RWPE2 (cell line): ENCODE measurements around the gene PPP2R5C.
A peak's percentile ranks its signal among the peaks of the same experiment; 100 is the strongest.

Experiments used
- ATAC-seq: fragments of 200-7000 bp; cut with Tn5 transposase; 3 replicates; pipeline ENCODE4 v1.9.1; 2021; ENCODE audit warnings: low read depth
- DNase-seq: peaks from one replicate; pipeline ENCODE4 v3.0.0-alpha.2; 2020; ENCODE audit warnings: low spot score
- H3K27ac ChIP-seq: fragments of 450-650 bp; 2 replicates; pipeline ENCODE4 v1.5.1; 2017; ENCODE audit warnings: mild to moderate bottlenecking; ENCODE audit not compliant: poor library complexity, severe bottlenecking
- H3K27me3 ChIP-seq: fragments of 250-450 bp; sonication (Bioruptor Pico); 2 replicates; pipeline ENCODE4 v1.5.1; 2021; ENCODE audit warnings: mild to moderate bottlenecking, moderate library complexity; ENCODE audit not compliant: insufficient read depth, poor library complexity, severe bottlenecking
- H3K36me3 ChIP-seq: fragments of 250-450 bp; sonication (Bioruptor Pico); 2 replicates; pipeline ENCODE4 v1.5.1; 2020; ENCODE audit warnings: low read depth, mild to moderate bottlenecking, moderate library complexity
- H3K4me1 ChIP-seq: fragments of 250-450 bp; sonication (Bioruptor Pico); 2 replicates; pipeline ENCODE4 v1.5.1; 2021; ENCODE audit warnings: mild to moderate bottlenecking, moderate library complexity; ENCODE audit not compliant: insufficient read depth, poor library complexity, severe bottlenecking
- H3K4me3 ChIP-seq: fragments of 250-450 bp; sonication (Bioruptor Pico); 2 replicates; pipeline ENCODE4 v1.5.1; 2021; ENCODE audit warnings: mild to moderate bottlenecking, moderate library complexity; ENCODE audit not compliant: severe bottlenecking
- H3K9me3 ChIP-seq: fragments of 250-450 bp; sonication (Bioruptor Pico); 2 replicates; pipeline ENCODE4 v1.5.1; 2021; ENCODE audit warnings: mild to moderate bottlenecking, moderate library complexity; ENCODE audit not compliant: severe bottlenecking
- TF ChIP-seq, protein P1 (sequence below): fragments of 450-650 bp; IDR thresholded peaks from one replicate; pipeline ENCODE4 v1.5.1; 2017; ENCODE audit warnings: mild to moderate bottlenecking, moderate library complexity; ENCODE audit not compliant: poor library complexity, severe bottlenecking

Gene PPP2R5C

DNA sequence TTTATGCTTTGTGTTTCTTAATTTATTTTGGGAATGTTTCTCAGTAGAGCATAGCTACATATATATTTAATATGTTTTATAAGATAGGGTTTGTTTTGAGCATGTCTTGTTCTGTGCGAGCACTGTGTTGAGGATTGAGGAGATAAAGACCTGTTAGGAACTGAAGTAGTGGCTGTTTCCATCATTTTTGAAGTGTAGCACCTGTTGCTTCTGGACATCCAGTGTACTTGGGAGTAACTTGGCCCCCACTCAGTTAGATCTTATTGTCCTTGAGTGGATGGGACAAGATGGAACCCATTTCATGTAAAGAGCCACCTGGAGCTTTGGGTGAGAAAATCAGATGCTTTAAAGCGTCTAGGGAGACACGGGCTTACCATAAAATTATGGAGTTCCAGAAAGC lies 8.7 kb downstream of the PPP2R5C start:
- TF ChIP-seq, protein P1, sequence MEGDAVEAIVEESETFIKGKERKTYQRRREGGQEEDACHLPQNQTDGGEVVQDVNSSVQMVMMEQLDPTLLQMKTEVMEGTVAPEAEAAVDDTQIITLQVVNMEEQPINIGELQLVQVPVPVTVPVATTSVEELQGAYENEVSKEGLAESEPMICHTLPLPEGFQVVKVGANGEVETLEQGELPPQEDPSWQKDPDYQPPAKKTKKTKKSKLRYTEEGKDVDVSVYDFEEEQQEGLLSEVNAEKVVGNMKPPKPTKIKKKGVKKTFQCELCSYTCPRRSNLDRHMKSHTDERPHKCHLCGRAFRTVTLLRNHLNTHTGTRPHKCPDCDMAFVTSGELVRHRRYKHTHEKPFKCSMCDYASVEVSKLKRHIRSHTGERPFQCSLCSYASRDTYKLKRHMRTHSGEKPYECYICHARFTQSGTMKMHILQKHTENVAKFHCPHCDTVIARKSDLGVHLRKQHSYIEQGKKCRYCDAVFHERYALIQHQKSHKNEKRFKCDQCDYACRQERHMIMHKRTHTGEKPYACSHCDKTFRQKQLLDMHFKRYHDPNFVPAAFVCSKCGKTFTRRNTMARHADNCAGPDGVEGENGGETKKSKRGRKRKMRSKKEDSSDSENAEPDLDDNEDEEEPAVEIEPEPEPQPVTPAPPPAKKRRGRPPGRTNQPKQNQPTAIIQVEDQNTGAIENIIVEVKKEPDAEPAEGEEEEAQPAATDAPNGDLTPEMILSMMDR, result no peak
- Histone ChIP-seq H3K27me3 (no peaks in the 10 kb centered on the region), H3K36me3 (peaks cover 13% of the 10 kb centered on the region; the same call in 1 of the 2 replicates)

DNA sequence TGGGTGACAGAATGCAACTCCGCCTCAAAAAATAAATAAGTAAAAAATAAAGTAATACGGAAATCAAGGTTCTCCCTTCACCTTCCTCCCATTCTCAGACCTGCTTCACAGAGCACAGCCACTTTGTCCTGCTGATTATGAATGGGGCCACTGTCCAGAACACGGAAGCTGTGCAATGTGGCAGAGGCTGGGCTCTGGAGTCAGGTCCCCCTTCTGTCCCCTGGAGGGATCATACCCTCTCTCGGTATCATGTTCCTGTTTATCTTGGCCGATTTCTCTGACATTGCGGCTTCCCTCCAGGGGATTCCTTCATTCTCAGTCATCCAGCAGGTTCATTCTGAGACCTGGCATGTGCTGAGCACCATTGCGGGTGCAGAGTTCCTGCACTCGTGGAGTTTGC lies 11.3 kb downstream of the PPP2R5C start:
- TF ChIP-seq, protein P1, result no peak
- no peaks in the 10 kb centered on the region for H3K27me3 ChIP-seq
- H3K4me1 ChIP-seq, result no peaks in the 10 kb centered on the region
- no peak overlapping the region for H3K4me3 ChIP-seq
- H3K36me3 ChIP-seq, result no peaks in the 10 kb centered on the region
- DNase-seq, result no peak
- peak; percentile 38 for ATAC-seq
- H3K27ac ChIP-seq, result no peak overlapping the region
- no peaks in the 10 kb centered on the region for H3K9me3 ChIP-seq

More for the DNA sequence above, 8.7 kb downstream of the PPP2R5C start:
- DNase-seq (no peak), ATAC-seq (no peak)
- H3K9me3 ChIP-seq, result no peaks in the 10 kb centered on the region
- no peaks in the 10 kb centered on the region for H3K4me1 ChIP-seq
- no peak overlapping the region for H3K4me3 ChIP-seq
- no peak overlapping the region for H3K27ac ChIP-seq

DNA sequence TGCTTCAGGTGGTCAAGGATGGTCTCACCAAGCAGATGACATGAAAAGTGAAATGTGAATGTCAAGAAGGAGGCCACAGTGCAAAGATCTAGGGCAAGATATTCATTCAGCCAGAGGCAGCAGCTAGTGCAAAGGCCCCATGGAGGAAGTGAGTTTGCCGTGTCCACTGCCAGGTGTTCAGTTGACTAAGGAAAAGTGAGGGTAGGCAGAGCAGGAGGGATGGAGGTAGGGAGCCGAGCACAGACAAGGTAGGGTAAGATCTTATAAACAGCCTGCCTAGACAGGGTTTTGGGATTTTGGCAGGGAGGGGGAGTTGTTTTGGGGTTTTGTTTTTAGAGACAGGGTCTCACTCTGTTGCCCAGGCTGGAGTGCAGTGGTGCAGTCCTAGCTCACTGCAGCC lies 11.9 kb downstream of the PPP2R5C start:
- DNase-seq (no peak), ATAC-seq (no peak)
- Histone ChIP-seq H3K4me1 (no peaks in the 10 kb centered on the region), H3K27ac (no peak overlapping the region), H3K9me3 (no peaks in the 10 kb centered on the region), H3K4me3 (no peak overlapping the region), H3K27me3 (peaks cover 5% of the 10 kb centered on the region), H3K36me3 (no peaks in the 10 kb centered on the region)
- TF ChIP-seq, protein P1, result no peak

DNA sequence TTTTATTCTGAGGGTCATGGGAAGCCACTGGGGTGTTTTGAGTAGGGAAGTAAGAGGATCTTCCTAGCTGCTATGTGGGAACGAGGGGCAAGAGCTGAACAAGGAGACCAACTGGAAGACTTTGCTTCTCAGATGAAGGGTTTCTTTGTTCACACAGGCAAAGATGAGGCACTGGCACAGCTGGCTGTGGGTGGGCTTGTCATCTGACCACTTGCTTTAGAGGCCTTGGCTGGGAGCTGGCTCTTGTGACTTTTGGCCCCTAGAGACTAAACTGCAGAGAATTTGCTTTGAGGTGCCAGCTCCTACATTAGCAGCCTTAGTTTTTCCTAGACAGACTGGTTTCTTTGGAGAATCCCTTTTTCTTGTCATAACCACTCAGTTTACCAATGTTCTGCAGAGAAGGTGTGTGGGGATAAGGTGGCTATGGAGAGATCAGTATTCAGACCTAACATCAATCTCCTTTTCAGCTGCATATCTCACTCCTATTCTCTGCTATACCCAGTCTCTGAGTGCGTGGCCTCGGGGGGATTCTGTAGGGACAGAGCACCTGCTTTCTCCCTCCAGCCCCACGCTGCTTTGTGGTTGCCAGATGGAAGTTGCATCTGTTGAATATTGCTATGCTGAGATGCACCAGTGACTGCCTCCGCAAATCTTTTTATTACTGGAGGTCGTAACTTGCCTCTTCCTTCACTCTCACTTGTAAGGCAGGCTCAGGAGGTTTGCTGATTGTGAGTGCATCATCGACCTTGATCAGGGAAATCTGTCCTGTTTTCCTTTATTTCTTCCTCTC lies 12.7 kb downstream of the PPP2R5C start:
- TF ChIP-seq, protein P1, result no peak
- H3K9me3 ChIP-seq, result no peaks in the 10 kb centered on the region
- DNase-seq (peak; percentile 49), ATAC-seq (no peak)
- H3K4me1 ChIP-seq, result no peaks in the 10 kb centered on the region
- H3K4me3 ChIP-seq, result no peak overlapping the region
- H3K27ac ChIP-seq, result no peak overlapping the region
- H3K36me3 ChIP-seq, result no peaks in the 10 kb centered on the region
- H3K27me3 ChIP-seq, result peaks cover 8% of the 10 kb centered on the region

DNA sequence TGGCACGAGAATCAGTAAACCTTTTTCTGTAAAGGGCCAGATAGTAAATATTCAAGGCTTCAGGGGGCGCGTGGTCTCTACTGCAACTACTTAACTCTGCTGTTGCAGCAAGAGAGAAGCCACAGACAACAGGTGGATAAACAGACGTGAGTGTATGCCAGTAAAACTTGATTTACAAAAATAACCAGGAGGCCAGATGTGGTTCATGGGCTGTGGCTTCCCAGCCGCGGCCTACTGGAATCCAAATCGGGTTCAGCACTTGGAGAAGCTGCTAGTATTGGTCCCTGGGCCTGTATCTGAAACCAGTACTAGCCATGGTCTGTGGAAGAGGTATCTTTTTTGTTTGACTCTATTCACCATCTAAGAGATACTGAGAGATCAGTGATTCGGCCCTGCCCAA lies 13.3 kb downstream of the PPP2R5C start:
- H3K27me3 ChIP-seq, result peaks cover 11% of the 10 kb centered on the region
- H3K4me3 ChIP-seq, result no peak overlapping the region
- H3K4me1 ChIP-seq, result no peaks in the 10 kb centered on the region
- DNase-seq (no peak), ATAC-seq (no peak)
- H3K9me3 ChIP-seq, result no peaks in the 10 kb centered on the region
- no peaks in the 10 kb centered on the region for H3K36me3 ChIP-seq
- no peak overlapping the region for H3K27ac ChIP-seq
- TF ChIP-seq, protein P1, result no peak
